Dermis blood vessel endothelial cell (primary cell): ENCODE data around the gene PLCB1. TPM values are rescaled to one million over a fixed set of nuclear protein-coding genes. Genes with fewer than 3 reads are reported as not detected.

Experiments
- DNase-seq: peaks from one replicate; pipeline ENCODE4 v3.0.0; 2010
- total RNA-seq: library from RNA; depleted of rRNA; stranded (reverse); fragments of >200 nt; gene quantifications from 2 replicates; pipeline ENCODE4 v1.2.3, GENCODE V29; 2014

PLCB1 gene
- total RNA-seq, 1 donor from 2014 or later, result 19.6 TPM

GRCh38 chr20:8664778-8665177 is 532.7 kb downstream of the PLCB1 start:
- peak; percentile 31 for DNase-seq

DNA sequence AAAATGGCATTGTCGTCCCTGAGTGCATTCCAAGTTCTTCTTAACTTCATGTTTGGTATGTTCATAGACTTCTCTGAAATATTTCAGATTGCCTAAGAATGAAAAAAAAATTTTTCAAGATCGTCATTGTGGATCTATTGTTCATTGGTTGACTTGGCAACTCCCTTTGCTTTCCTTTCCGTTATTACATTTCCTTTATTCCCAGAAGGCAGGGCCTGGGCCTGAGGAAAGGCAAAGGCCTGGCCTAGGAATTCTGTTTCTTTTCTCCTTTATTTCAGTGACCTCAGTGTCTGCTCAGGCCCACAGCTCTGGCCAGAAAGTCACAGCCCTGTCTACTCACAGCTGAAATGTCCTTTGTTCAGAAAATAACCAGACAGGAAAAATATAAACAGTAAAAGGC is 535.2 kb downstream of the PLCB1 start:
- DNase-seq, result peak; percentile 39

DNA sequence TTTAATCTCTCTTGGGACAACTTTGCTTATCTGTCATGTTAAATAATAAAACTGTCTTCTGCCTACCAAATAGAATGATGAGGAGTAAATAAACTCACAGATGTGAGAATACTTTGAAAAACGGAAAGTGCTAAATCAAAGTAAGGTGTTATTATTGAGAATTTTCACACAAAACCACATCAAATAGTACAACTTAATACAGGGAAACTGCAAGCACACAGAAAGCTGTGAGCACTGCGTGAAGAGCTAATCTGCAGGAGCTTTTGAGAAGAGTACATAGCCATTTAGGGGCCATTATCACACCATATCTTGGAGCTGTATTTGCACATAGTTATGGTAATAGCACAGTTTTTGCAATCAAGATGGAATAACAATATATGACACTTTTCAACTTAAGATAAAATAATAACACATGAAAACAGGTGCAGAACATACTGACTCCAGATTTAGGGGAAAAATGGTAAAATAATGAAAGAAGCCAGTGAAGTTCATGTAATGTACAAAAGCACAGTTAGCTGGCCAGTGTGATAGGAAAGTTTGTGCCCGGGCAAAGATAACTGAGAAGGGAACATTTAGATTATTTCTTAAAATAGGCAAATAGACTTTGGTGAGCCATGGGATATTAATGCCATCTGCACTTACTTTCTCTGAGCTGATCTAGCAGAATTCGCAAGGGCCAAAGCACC is 538.3 kb downstream of the PLCB1 start:
- no peak for DNase-seq

DNA sequence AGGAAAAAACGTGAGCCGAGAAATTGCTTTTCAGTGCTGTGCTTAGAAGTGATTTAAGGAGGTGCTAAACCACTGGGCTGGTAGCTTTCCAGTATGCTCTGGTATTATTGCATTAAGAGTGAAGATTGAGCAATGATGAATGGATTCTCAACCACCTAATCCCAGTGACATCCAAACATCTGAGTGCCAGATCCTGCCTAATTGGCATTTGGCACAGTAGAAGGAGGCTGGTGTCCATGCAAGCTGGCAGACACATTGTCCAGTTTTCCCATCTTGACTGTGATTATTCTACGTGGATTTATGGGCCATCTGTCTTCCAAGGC is 538.8 kb downstream of the PLCB1 start:
- no peak for DNase-seq

GRCh38 chr20:8671370-8671961 is 539.4 kb downstream of the PLCB1 start:
- DNase-seq, result no peak

DNA sequence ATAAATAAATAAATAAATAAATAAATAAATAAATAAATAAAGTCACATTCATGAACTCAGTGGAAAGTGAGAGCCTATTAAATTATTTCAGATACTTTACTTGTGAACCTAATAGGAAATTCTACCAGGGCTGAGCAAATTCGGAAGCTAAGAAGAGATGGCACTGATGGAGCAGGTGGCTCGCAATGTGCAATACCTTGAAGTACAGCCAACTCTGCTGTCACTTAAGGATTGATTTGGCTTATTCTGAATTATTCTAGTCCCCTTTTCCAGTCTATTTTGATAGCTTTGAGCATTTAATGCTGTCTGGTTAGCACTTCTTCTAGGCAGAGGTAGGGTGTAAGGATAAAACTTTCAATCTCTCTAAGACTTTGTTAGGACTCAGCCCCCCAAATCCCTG is 541.0 kb downstream of the PLCB1 start:
- no peak for DNase-seq

DNA sequence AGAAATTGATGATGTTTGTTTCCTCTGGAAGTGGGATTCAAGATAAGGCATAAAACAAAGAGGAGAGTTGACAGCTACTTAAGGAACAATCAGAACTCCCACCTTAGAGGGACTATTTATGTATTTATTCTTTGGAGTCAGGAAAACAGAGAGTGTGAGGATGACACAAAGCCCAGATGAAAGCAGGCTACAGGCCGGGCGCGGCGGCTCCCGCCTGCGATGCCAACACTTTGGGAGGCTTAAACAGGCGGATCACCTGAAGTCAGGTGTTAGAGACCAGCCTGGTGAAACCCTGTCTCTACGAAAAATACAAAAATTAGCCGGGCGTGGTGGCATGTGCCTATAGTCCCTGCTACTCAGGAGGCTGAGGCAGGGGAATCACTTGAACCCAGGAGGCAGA is 543.8 kb downstream of the PLCB1 start:
- DNase-seq, result no peak

- DNase-seq, result no peak
Measured at GRCh38 chr20:8678098-8678776, 546.2 kb downstream of the PLCB1 start.

- DNase-seq, result no peak
Measured at GRCh38 chr20:8689337-8689736, 557.3 kb downstream of the PLCB1 start.

DNA sequence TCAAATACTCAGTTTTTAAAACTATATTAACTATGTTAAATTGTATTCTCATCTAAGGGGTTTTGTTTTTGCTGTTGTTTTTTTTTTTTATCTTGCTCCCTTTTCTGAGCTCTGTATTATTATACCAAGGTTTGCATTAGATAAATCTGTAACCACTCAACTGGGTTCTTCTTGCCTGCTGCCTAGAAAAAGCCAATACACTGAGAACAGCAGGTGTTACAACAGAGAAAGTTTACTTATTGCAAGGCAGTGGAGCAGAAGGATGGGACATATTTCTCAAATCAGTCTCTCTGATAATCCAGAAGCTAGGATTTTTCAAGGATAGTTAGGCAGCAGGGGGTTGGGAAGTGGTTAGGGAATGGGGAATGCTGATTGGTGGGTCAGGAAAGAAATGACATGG is 558.0 kb downstream of the PLCB1 start:
- no peak for DNase-seq

- DNase-seq, result no peak
Measured at GRCh38 chr20:8693709-8694108, 561.6 kb downstream of the PLCB1 start.

DNA sequence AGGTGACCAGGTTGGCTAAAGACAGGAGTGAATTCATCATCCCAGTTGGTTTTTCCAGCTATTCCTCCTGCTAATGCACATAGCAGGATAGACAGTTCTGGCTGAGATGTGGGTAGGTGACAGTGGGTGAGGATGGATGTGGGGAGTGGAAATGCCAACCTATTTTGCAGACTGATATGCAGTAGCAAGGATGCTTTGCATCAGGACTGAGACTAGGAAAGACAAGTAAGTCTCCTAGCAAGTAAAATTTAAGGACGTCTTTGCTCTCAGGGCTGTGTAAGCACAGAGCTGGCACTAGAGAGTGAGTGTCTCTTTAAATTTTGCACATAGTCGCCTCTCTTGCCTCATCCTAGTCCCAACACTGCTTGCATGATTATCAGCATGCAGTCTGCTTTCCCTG is 568.7 kb downstream of the PLCB1 start:
- DNase-seq, result no peak

DNA sequence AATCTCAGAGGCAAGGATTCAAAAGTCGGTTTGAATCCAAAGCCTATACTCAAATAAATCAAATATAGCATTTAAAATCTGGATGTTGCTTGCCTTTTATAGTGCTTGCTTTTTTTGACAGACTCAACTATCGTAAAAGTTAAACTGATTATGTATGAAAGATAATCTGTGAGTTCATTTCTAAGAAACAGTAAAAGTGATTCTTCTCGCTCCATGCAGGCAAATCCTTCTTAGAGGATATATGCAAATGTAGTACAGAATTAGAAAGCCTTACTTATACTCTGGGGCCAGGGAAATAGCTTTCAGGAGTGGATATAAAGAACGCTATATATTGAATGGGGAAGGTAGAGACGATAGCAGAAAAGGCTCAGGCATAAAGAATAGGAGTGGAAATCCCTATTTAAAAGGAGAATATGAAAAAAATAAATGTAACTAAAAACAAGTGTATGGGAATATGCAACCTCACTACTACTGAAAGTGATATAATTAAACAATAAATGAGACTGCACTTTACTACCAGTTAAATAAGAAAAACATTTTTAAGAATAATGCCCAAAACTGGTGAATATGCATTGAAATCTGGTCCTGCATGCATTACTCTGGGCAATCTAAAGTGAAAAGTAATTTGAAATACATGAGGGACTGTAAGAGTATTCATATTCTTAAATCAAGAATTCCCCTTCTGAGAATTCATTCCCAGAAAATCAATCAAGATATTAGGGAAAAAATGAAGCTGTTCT is 575.1 kb downstream of the PLCB1 start:
- no peak for DNase-seq

GRCh38 chr20:8709627-8710026 is 577.6 kb downstream of the PLCB1 start:
- no peak for DNase-seq

DNA sequence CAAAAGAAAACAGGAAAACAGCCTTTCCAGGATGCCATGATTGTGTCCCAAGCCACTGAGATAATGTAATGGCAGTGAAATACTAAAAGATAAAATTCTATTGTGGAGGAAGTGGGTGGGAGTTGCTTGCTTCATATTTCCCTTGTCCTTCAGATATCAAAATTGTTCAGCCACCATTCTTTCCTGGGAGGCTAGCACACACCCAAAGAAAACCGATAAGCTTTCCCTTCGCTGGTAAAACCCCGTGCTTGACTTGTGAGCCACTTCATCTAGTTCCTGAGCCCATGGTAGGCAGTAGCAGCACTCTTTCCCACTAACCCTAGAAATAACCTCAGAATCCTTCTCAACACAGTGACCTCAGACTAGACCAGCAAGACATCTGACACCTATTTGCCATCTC is 579.4 kb downstream of the PLCB1 start:
- no peak for DNase-seq

DNA sequence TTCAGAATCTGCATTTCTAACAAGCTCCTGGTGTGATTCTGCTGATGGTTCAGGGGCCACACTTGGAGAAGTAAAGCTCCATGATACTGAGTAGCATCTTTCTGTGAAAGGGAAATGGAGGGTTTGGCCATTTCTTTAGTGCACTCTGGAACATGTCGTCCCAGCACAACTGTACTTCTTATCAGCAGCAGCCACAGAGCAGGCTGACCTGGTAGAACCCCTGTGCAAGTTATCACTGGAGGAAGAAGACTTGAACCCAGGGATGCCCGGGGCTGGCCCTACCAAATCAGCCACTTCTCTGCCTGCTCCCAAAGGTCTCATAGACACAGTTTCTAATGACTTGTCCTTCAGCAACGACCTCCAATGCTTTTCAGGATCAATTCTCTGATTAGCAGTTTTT is 582.1 kb downstream of the PLCB1 start:
- DNase-seq, result no peak

DNA sequence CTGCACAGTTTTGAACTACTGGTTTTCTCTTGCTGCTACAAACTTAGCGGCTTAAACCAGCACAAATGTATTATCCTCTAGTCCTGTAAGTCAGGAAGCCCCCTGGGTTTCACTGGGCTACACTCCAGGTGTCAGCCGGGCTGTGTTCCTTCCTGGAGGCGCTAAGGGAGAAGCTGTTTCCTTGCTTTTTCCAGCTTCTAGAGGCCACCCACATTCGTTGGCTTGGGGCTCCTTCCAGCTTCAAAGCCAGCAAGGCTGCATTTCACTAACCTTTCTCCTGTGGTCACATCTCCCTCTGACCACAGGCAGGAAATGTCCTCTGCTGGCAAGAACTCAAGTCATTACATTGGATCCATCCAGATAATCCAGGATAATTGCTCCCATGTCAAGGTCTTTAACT is 586.2 kb downstream of the PLCB1 start:
- peak; percentile 20 for DNase-seq

DNA sequence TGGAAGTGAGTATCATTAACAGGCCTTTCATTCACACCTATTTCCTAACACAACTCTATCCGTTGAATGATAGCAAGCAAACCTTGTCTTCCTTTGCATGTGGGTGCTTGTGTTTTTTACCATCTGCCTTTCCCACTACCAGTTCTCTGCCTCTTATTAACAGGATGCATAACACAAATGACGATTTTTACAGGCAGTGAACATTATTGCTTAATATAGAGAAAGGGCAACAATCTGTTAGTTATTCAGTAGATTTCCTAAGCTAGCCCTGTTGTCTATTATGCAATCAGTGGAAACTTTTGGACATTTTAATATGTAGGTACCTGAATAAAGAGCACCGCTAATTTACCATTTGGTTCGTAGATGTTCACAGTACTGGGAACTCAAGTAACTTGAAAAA is 588.0 kb downstream of the PLCB1 start:
- no peak for DNase-seq

GRCh38 chr20:8721098-8721497 is 589.0 kb downstream of the PLCB1 start:
- DNase-seq, result peak; percentile 85

DNA sequence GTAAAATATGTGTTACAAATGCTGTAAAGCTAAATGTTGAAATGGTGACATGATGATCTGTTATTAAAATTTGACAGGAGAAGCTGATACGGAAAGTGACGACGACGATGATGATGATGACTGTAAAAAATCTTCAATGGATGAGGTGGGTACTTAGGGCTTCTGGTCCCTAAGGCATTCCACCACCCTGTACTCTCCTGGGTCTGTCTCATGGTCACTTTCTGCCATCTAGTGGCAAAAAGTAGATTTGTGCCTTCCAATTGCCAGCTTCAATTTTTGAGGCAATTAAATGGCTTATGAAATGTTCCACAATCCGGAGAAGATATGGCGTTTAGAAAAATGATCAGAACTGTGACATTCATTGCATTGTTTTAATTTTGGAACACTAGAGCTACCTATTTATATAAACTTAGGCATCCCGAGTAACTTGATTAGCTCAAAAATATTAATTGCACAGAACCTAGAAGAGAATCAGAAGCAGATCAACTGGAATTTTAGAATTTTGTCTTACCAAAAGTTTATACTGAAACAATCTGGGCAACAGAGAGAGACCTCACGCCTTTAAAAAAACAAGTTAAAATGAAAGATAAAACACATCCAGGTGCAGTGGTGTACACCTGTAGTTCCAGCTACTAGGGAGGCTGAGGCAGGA is 590.3 kb downstream of the PLCB1 start:
- peak; percentile 87 for DNase-seq

DNA sequence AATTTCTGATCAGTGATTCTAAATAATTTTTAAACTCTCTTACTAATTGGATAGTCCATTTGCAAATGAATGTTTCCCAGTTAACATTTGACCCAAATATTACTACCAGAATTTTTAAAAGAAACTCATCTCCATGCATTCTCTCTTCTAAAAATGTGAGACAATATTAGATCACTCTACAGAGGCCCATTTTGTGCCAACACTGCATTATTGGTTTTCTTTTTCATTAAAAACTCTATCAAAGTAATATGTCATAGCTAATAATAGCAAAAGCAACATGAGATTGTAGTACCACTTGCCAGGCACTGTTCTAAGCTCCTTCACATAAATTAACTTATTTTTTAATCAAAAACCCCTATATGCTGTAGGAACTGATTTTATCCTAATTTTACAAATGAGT is 591.2 kb downstream of the PLCB1 start:
- no peak for DNase-seq

- no peak for DNase-seq
Measured at GRCh38 chr20:8724884-8725283, 592.8 kb downstream of the PLCB1 start.

DNA sequence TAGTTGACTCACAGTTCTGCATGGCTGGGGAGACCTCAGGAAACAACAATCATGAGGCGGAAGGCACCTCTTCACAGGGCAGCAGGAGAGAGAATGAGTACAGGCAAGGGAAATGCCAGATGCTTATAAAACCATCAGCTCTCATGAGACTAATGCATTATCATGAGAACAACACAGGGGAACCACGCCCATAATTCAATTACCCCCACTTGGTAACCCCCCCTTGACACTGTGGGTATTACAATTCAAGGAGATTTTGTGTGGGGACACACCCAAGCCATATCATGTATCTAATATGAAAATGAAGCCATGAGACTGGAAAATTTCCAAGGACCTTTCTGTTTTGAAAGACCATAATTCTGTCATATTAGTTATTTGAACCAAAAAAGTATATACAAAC is 594.4 kb downstream of the PLCB1 start:
- DNase-seq, result no peak
